Ectodermal cell (in vitro differentiated cells): ENCODE measurements around the gene CACNA1B.

Experiments used
- H3K27ac ChIP-seq: 2 replicates; pipeline ENCODE4 v1.7.0; 2013; ENCODE audit warnings: mild to moderate bottlenecking, low read depth, low read length; ENCODE audit not compliant: insufficient read depth, poor library complexity, severe bottlenecking
- H3K27me3 ChIP-seq: 2 replicates; pipeline ENCODE4 v1.7.0; 2013; ENCODE audit warnings: mild to moderate bottlenecking, low read length; ENCODE audit not compliant: insufficient read depth, control insufficient read depth, poor library complexity, severe bottlenecking
- H3K36me3 ChIP-seq: one replicate; pipeline ENCODE4 v1.7.0; 2013; ENCODE audit warnings: low read length; ENCODE audit not compliant: control insufficient read depth, insufficient read depth
- H3K4me1 ChIP-seq: one replicate; pipeline ENCODE4 v1.7.0; 2013; ENCODE audit warnings: low read length; ENCODE audit not compliant: control insufficient read depth, insufficient read depth
- H3K4me3 ChIP-seq: 2 replicates; pipeline ENCODE4 v1.7.0; 2013; ENCODE audit warnings: low read depth, low read length, control low read depth; ENCODE audit not compliant: insufficient read depth
- H3K9me3 ChIP-seq: 2 replicates; pipeline ENCODE4 v1.7.0; 2013; ENCODE audit warnings: mild to moderate bottlenecking, low read length, moderate library complexity; ENCODE audit not compliant: control insufficient read depth
- WGBS, 2 experiments: methylation state at CpG; one replicate each; pipeline ENCODE4 v1.1.7; 2013; ENCODE audit warnings: missing lambda C conversion rate in 2 of 2; 5-methylcytosine and 5-hydroxymethylcytosine counted together

Gene CACNA1B

GRCh38 chr9:138098116-138098907 lies 220.7 kb downstream of the CACNA1B start:
- Histone ChIP-seq H3K4me3 (no peak overlapping the region), H3K9me3 (no peaks in the 10 kb centered on the region), H3K4me1 (no peaks in the 10 kb centered on the region), H3K36me3 (no peaks in the 10 kb centered on the region), H3K27ac (no peak overlapping the region), H3K27me3 (no peaks in the 10 kb centered on the region)
- 90% methylated on average over 18 of the region's 18 CpGs for WGBS, 2 experiments

DNA sequence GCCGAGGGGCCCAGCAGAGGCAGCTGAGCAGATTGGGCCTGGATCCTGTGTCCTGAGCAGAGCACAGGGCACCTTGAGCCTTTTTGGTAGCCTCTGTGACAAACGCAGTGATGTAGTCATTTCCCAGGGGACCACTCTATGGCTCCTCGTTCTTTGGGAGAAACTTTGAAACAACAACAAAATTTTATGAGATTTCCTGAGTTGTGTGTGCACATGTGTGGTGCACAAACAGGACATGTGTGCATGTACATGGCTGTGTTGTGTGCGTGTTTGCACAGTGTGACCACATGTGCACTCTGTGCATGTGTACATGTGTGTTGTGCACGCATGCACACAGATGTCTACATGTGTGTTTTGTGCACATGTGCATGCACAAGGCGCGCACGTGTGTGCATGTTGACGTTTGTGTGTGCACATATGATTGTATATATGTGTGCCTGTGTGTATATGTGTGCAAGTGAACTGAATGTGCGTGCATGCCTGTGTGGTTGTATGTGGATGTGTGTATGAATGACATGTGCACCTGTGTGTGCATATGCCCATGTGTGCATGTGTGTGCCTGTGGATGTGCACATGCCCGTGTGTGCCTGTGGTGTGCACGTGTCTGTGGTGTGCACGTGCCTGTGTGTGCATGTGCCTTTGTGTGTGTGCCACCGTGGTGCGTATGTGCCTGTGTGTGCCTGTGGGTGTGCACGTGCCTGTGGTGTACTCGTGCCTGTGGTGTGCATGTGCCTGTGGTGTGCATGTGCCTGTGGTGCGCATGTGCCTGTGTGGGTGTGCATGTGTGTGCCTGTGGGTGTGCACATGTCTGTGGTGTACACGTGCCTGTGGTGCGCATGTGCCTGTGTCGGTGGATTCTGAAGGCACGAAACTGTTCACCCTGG lies 221.6 kb downstream of the CACNA1B start:
- H3K4me1 ChIP-seq: peaks cover 2% of the 10 kb centered on the region
- H3K9me3 ChIP-seq: no peaks in the 10 kb centered on the region
- 92 to 93% methylated on average over 22 of the region's 22 CpGs for WGBS, 2 experiments
- no peaks in the 10 kb centered on the region for H3K27me3 ChIP-seq
- H3K27ac ChIP-seq: no peak overlapping the region
- H3K4me3 ChIP-seq: no peak overlapping the region
- no peaks in the 10 kb centered on the region for H3K36me3 ChIP-seq

DNA sequence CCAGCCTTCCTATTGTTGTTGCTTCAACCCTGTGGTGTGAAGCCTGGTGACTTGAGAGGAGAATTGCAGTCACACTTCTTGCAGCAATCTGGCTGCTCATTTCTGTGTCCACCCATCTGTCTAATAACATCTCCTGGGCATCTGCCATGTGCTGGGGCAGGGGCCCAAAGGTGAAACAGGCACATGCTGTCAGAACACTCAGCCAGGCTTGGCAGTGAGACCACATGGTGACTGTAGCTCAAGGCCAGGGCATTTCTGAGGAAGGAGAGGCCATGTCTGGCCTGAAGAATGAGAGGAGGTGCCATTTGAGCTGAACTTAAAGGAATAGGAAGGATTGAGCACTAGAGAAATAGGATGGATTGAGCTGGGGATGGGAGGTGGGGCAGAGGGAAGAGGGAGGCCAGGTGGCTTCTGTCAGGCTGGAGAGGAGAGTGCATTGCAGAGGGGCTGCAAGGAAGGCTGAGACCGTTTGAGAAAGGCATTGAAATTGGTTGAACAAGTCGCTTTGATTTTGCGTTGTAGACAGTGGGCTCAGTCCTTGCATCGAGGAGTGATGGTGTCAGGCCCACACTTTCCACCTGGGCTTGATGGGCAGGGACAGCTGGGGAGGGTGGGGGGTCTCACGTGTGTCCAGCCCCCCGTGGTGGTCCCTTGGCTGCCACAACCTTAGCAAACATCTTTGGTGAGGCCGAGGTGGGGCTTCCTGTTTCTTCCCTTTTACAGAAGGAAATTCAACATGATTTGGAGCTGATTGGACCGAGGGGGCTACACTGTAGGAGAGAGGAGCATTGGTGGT lies 222.4 kb downstream of the CACNA1B start:
- H3K4me1 ChIP-seq: peaks cover 7% of the 10 kb centered on the region
- H3K27me3 ChIP-seq: no peaks in the 10 kb centered on the region
- H3K4me3 ChIP-seq: no peak overlapping the region
- H3K27ac ChIP-seq: no peak overlapping the region
- no peaks in the 10 kb centered on the region for H3K36me3 ChIP-seq
- 79 to 82% methylated on average over 8 of the region's 8 CpGs for WGBS, 2 experiments
- H3K9me3 ChIP-seq: no peaks in the 10 kb centered on the region

DNA sequence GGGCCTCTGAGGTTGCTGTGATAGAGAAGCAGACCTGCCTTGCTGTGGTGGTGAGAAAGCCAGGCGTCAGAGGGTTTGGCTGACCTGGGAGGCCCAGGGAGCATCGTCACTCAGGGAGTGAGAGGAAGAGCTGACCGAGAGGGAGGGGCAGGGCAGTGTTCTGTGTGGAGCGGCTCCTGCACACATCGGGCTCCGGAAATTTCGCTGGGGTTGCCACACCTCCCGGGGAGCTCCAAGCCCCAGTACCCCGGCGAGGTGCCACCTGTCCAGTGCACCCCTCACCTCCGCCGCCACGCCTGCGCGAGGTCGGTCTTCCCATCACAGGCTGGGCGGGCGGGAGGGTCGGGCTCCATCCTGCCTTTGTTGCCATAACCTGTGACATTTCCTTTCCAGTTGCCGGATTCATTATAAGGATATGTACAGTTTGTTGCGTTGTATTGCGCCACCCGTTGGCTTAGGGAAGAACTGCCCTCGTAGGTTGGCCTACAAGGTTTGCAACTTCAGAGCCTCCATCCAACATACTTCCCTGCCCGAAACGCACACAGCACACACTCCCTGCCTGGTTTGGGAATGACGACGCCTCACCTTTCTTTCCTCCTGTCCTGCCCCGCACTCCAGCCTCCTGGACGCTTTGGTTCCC lies 223.2 kb downstream of the CACNA1B start:
- Histone ChIP-seq H3K9me3 (no peaks in the 10 kb centered on the region), H3K4me1 (peaks cover 7% of the 10 kb centered on the region), H3K27ac (no peak overlapping the region), H3K4me3 (no peak overlapping the region), H3K27me3 (no peaks in the 10 kb centered on the region), H3K36me3 (no peaks in the 10 kb centered on the region)
- 91 to 94% methylated on average over 30 of the region's 30 CpGs for WGBS, 2 experiments

DNA sequence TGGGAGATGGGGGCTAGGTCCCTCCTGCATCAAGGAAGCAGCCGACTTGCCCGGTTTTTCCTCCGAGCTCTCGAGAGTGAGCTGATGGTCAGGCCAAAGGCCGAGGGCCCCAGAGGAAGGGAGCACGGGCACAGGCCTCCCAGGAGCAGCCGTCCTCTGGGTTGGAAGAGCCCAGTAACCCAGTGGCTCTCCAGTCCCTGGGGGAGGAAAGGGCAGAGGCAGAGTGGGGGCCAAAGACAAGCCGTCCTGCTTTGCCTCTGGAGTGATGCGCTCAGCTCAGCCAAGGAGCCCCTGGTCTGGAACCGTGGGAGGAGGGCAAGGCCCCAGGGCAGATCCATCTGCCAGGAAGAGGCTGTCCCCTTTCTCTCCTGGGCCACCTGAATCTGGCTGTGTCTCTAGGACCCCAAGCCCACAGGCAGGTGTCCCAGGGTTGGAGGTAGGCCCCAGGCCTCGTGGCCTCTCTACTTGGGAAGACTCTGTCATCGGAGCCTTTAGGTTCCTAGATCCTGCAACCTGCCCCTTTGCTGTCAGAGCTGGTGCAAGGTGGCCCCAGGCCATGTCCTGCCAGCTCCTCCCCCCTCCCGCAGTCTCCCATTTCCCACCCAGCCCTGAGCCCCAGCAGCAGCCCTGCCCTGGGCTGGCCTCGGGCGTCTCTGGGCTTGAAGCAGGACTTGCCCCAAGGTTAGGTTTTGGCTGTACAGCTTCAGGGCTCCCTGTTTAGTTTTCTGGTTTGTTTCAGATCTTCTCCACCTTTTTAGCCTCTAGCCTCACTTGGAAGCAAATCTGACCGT lies 224.1 kb downstream of the CACNA1B start:
- no peak overlapping the region for H3K27ac ChIP-seq
- WGBS, 2 experiments: 91 to 93% methylated on average over 16 of the region's 16 CpGs
- H3K36me3 ChIP-seq: no peaks in the 10 kb centered on the region
- H3K4me1 ChIP-seq: peaks cover 7% of the 10 kb centered on the region
- no peak overlapping the region for H3K4me3 ChIP-seq
- no peaks in the 10 kb centered on the region for H3K9me3 ChIP-seq
- H3K27me3 ChIP-seq: no peaks in the 10 kb centered on the region

DNA sequence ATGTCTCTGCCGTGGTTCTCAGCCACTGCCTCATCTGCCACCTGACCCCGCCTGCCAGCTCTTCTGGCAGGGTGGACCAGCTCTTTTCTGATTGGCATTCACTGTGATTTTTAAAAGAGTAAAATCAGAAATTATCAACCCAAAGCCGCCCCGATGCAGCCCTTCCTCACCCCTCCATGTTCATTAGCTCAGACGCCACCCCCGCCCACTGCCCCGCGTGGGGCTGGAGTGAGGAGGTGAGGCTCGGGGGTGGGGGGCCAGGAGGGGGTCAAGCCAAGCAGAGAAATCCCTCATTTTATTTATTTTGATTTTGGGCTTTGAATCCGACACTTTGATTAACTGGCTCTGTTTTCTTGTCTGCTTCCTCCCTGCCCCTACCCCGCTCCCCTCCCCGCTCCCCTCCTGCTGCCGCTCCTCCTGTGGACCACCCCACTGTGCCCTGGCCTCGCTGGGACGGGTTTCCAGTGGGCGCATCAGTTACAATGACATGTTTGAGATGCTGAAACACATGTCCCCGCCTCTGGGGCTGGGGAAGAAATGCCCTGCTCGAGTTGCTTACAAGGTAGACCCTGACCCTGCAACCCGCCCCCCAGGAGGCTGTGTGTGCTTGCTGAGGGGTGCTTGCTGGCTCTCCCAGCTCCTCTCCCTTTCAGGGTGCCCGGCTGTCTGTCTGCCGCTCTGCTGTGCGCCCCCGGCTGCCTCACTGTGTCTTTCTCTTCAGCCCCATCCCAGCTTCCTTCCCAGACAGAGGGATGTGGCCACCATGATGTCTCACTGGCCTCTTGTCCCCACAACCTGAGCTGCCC lies 224.9 kb downstream of the CACNA1B start:
- H3K27ac ChIP-seq: no peak overlapping the region
- WGBS, 2 experiments: 84 to 86% methylated on average over 23 of the region's 23 CpGs
- no peaks in the 10 kb centered on the region for H3K36me3 ChIP-seq
- H3K9me3 ChIP-seq: no peaks in the 10 kb centered on the region
- no peak overlapping the region for H3K4me3 ChIP-seq
- H3K4me1 ChIP-seq: peaks cover 7% of the 10 kb centered on the region
- H3K27me3 ChIP-seq: no peaks in the 10 kb centered on the region

GRCh38 chr9:138103111-138103848 lies 225.7 kb downstream of the CACNA1B start:
- no peaks in the 10 kb centered on the region for H3K36me3 ChIP-seq
- H3K4me1 ChIP-seq: peaks cover 7% of the 10 kb centered on the region
- no peak overlapping the region for H3K4me3 ChIP-seq
- no peaks in the 10 kb centered on the region for H3K9me3 ChIP-seq
- H3K27me3 ChIP-seq: no peaks in the 10 kb centered on the region
- 87 to 88% methylated on average over 6 of the region's 6 CpGs for WGBS, 2 experiments
- no peak overlapping the region for H3K27ac ChIP-seq

- peaks cover 7% of the 10 kb centered on the region for H3K4me1 ChIP-seq
- no peaks in the 10 kb centered on the region for H3K27me3 ChIP-seq
- WGBS, 2 experiments: 86 to 91% methylated on average over 3 of the region's 3 CpGs
- H3K36me3 ChIP-seq: no peaks in the 10 kb centered on the region
- H3K9me3 ChIP-seq: no peaks in the 10 kb centered on the region
- H3K4me3 ChIP-seq: no peak overlapping the region
- no peak overlapping the region for H3K27ac ChIP-seq
Measured at GRCh38 chr9:138103849-138104206, 226.2 kb downstream of the CACNA1B start.
